K562 (cell line): ENCODE measurements around the gene CXCL5. TPM values are rescaled to one million over a fixed set of nuclear protein-coding genes. Genes with fewer than 3 reads are reported as not detected.
A peak's percentile ranks its signal among the peaks of the same experiment; 100 is the strongest.

Experiments used
- ATAC-seq: fragments of 200-7000 bp; cut with Tn5 transposase; 3 replicates; pipeline ENCODE4 v1.9.1; 2020; ENCODE audit warnings: moderate library complexity
- BruUV-seq: library from RNA; stranded (reverse); fragments of 400-500 nt; replicated peaks from 2 replicates; lab custom pipeline; 2021; lab: Mats Ljungman, UMichigan
- CTCF ChIA-PET: fragments of 300-600 bp; formaldehyde crosslinking; extraction: SDS; loops from one replicate; lab custom pipeline; 2021; ENCODE audit warnings: low intra/inter-chr PET ratio; lab: Yijun Ruan, JAX
- POLR2A ChIA-PET: fragments of 300-600, 350-650 bp; sonication (Branson Sonifier 250); formaldehyde crosslinking; extraction: SDS; loops from one replicate; lab custom pipeline; 2021; ENCODE audit warnings: antibody characterized with exemption, inconsistent platforms; lab: Yijun Ruan, JAX
- DNase-seq, 4 experiments: peaks; one replicate each; pipeline versions ENCODE4 v3.0.0 to v3.0.0-alpha.2; 2011 to 2018; ENCODE audit warnings: low spot score in 3 of 4, mixed read lengths in 3 of 4; ENCODE audit errors: extremely low read depth in 1 of 4
- FAIRE-seq: peaks from 2 replicates; lab custom pipeline; 2011; peaks lifted over from hg19 to GRCh38; lab: Jason Lieb, UNC
- H2AFZ ChIP-seq: 2 replicates; pipeline ENCODE4 v1.6.0; 2011; ENCODE audit warnings: low read depth, low read length, control low read depth, inconsistent platforms
- H3K27ac ChIP-seq: fragments of 200-600 bp; 3 replicates; pipeline ENCODE4 v1.8.0; 2011; ENCODE audit warnings: low read depth, mild to moderate bottlenecking, control low read depth, inconsistent platforms, low read length, moderate library complexity, mixed read lengths; ENCODE audit errors: extremely low read depth
- H3K27me3 ChIP-seq, 2 experiments: fragments of 300-600 bp in 1 of 2; 2 replicates in 1 of 2; 3 replicates in 1 of 2; pipeline versions ENCODE4 v1.6.0 to v1.8.0; 2011; ENCODE audit warnings: inconsistent platforms in 2 of 2, low read length in 2 of 2, mild to moderate bottlenecking in 1 of 2, mixed read lengths in 1 of 2, moderate library complexity in 1 of 2; ENCODE audit not compliant: control insufficient read depth in 2 of 2, insufficient read depth in 2 of 2
- H3K36me3 ChIP-seq: fragments of 300-600 bp; 3 replicates; pipeline ENCODE4 v1.8.0; 2011; ENCODE audit warnings: mild to moderate bottlenecking, low read length, inconsistent platforms; ENCODE audit not compliant: control insufficient read depth, insufficient read depth
- H3K4me1 ChIP-seq, 2 experiments: fragments of 200-600 bp in 1 of 2; replicated peaks in 1 of 2; 2 replicates in 1 of 2; 3 replicates in 1 of 2; pipeline versions ENCODE4 v1.5.1 to v1.8.0; 2011; ENCODE audit warnings: inconsistent platforms in 2 of 2, low read length in 2 of 2, mild to moderate bottlenecking in 1 of 2, mixed read lengths in 1 of 2, moderate library complexity in 1 of 2; ENCODE audit not compliant: control insufficient read depth in 2 of 2, insufficient read depth in 2 of 2
- H3K4me2 ChIP-seq: 2 replicates; pipeline ENCODE4 v1.6.1; 2011; ENCODE audit warnings: low read length, control low read depth, inconsistent platforms, mixed read lengths; ENCODE audit not compliant: insufficient read depth
- H3K4me3 ChIP-seq: fragments of 200-600 bp; sonication (generic), shearing (Covaris generic); 2 replicates; pipeline ENCODE4 v1.5.1; 2016; ENCODE audit warnings: control low read depth, inconsistent platforms
- H3K79me2 ChIP-seq: fragments of 200-600 bp; 3 replicates; pipeline ENCODE4 v1.8.0; 2011; ENCODE audit warnings: low read length, inconsistent platforms; ENCODE audit not compliant: control insufficient read depth, insufficient read depth
- H3K9ac ChIP-seq, 2 experiments: 2 replicates each; pipeline versions ENCODE4 v1.6.0 to v1.6.1; 2011; ENCODE audit warnings: low read depth in 2 of 2, low read length in 2 of 2, control low read depth in 1 of 2, inconsistent platforms in 1 of 2, mild to moderate bottlenecking in 1 of 2, mixed read lengths in 1 of 2; ENCODE audit not compliant: insufficient read depth in 1 of 2
- H3K9me1 ChIP-seq: one replicate; pipeline ENCODE4 v1.6.0; 2011; ENCODE audit warnings: inconsistent platforms, mild to moderate bottlenecking, low read length, moderate library complexity; ENCODE audit not compliant: control insufficient read depth, insufficient read depth
- H3K9me3 ChIP-seq: replicated peaks from 2 replicates; pipeline ENCODE4 v1.5.1; 2011; ENCODE audit warnings: low read depth, low read length, inconsistent platforms; ENCODE audit not compliant: control insufficient read depth, insufficient read depth
- H4K20me1 ChIP-seq: replicated peaks from 2 replicates; pipeline ENCODE4 v1.6.1; 2011; ENCODE audit warnings: low read length, inconsistent platforms, mixed read lengths; ENCODE audit not compliant: control insufficient read depth, insufficient read depth
- DDX20 ChIP-seq: fragments of 450-650 bp; IDR thresholded peaks from 2 replicates; pipeline ENCODE4 v1.6.1; 2016; ENCODE audit warnings: missing genetic modification characterization, low read depth, mild to moderate bottlenecking, missing compliant biosample characterization, moderate library complexity
- GABPA ChIP-seq: fragments of 200-800 bp; sonication (Bioruptor generic); conservative IDR thresholded peaks from 2 replicates; pipeline ENCODE4 v1.6.1; 2016; ENCODE audit warnings: low read depth, missing genetic modification characterization, missing compliant biosample characterization
- HNRNPUL1 ChIP-seq: fragments of 200-400 bp; formaldehyde crosslinking; IDR thresholded peaks from 2 replicates; pipeline ENCODE4 v1.6.1; 2017; ENCODE audit warnings: low read length
- NFIC ChIP-seq: fragments of 450-650 bp; IDR thresholded peaks from 2 replicates; pipeline ENCODE4 v1.6.1; 2017; ENCODE audit warnings: mild to moderate bottlenecking, inconsistent platforms
- SRF ChIP-seq, 2 experiments: fragments of 250-450, 450-650 bp in 1 of 2; sonication (Bioruptor Pico) in 1 of 2; sonication (generic) in 1 of 2; formaldehyde crosslinking; IDR thresholded peaks; 2 replicates each; pipeline versions ENCODE4 v1.5.0 to v1.5.1; 2020 to 2022; ENCODE audit warnings: mild to moderate bottlenecking in 1 of 2, missing genetic modification reagents in 1 of 2
- TGIF2 ChIP-seq: sonication (generic); formaldehyde crosslinking; IDR thresholded peaks from 2 replicates; pipeline ENCODE4 v1.8.1; 2022; ENCODE audit warnings: mild to moderate bottlenecking, missing genetic modification reagents, moderate library complexity
- WGBS: fragments of 100-300 bp; shearing (Covaris generic); methylation state at CpG from one replicate; pipeline ENCODE4 v1.1.6; 2016; ENCODE audit warnings: low coverage, mixed read lengths; ENCODE audit not compliant: insufficient coverage; ENCODE audit errors: missing lambda C conversion rate; 5-methylcytosine and 5-hydroxymethylcytosine counted together
- in situ Hi-C: fragments of 300-500 bp; cut with MboI; formaldehyde crosslinking; loops from 4 replicates; pipeline ENCODE4 v1.15.0; 2018; ENCODE audit warnings: inconsistent platforms, mixed read lengths
- intact Hi-C: fragments of 100-400 bp; cut with micrococcal nuclease; formaldehyde crosslinking; loops from 2 replicates; pipeline ENCODE4 v1.14.2; 2022
- polyA plus RNA-seq, 8 experiments: library from polyadenylated mRNA; depleted of rRNA in 4 of 8; stranded (reverse) in 5 of 8; unstranded in 3 of 8; fragments of >200 nt; fragmentation: Nextera tagmentation in 2 of 8; fragmentation: Illumina TruSeq in 1 of 8; extraction: Ambion mirVana in 2 of 8; extraction: Trizol in 1 of 8; gene quantifications; 2 replicates each; pipeline versions ENCODE4 v1.2.1 to v1.2.3, GENCODE V29; 2011 to 2014; ENCODE audit warnings: inconsistent platforms in 1 of 8, missing spikeins in 1 of 8
- total RNA-seq, 7 experiments: library from RNA; depleted of rRNA in 6 of 7; stranded (reverse); fragments of >200 nt in 6 of 7; fragmentation: Illumina TruSeq in 2 of 7; extraction: Trizol in 2 of 7; gene quantifications; 2 replicates each; pipeline versions ENCODE4 v1.2.1 to v1.2.3, GENCODE V29; 2011 to 2021; ENCODE audit warnings: low replicate concordance in 1 of 7

The CXCL5 gene
- total and polyA plus RNA-seq, 9 of the 15 experiments (the other 6 are each of a cell fraction or from before 2014, with no cell fraction given) = not detected

DNA sequence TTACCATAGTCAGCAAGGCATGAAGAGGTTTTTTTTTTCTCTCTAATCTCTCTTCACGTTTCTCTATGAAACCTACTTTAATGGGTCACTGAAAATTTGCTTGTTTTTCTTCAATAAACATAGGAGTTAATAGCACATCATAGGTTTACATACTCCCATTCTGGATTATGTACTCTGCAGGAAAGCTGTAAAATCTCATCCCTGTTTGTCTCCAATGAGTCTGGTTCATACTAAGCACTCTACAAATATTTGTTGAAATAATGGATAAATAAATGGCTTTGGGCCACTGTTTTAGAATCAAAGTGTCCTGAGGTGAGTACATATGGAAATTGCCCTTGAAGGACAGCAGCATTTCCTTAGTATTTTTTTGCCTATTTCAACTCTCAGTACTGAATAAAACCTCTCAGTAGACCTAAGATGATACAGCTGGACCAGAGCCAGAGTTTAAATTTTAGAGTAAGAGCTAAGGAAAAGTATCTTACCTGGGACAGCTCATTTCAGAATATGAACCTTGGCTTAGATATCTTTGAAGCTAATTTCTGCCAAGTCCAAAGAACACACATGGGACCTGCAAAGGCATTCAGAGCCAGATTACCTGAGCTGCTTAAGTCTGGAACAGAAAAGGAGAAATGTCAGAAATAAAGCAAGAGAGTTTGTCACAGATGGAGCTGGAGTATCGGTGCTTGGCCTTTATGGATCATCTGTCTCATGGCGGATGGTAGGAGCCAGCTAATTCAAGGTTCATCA is 51.1 kb downstream of the CXCL5 start:
- Histone ChIP-seq H3K36me3 (no peaks in the 10 kb centered on the region), H3K4me1 (peaks cover 2 to 7% of the 10 kb centered on the region in 2 experiments; a peak in 4 of 5 replicates), H3K27ac (no peak overlapping the region), H3K4me3 (no peak overlapping the region), H3K9me3 (no peaks in the 10 kb centered on the region), H2AFZ (no peak overlapping the region), H4K20me1 (no peaks in the 10 kb centered on the region), H3K79me2 (no peaks in the 10 kb centered on the region), H3K9me1 (no peaks in the 10 kb centered on the region), H3K9ac (no peak overlapping the region), H3K4me2 (no peak overlapping the region), H3K27me3 (no peaks in the 10 kb centered on the region)
- FAIRE-seq (no peak), DNase-seq (no peak), ATAC-seq (no peak)
- intact Hi-C loops (no loop called here), in situ Hi-C loops (no loop called here)
- no TSS peak for BruUV-seq
- WGBS = 41% methylated on average over 3 of the region's 3 CpGs
- ChIA-PET CTCF (no interaction called here), POLR2A (interaction anchor here (0.5 to 1.7 kb wide), 3 partner anchors 17 to 152 kb away, joined by 3 to 5 read pairs (median 3); partner anchors contain the start of gene CXCL2)
- TF ChIP-seq TGIF2 (CRISPR knock-in tag) = no peak
- no peak for TF ChIP-seq SRF (CRISPR knock-in tag; IDR thresholded peaks at IDR 0.05)
- no peak for TF ChIP-seq DDX20 (tag)
- TF ChIP-seq GABPA (tag) = no peak
- peak; percentile 42; the same call in 1 of the 2 replicates for TF ChIP-seq NFIC
- TF ChIP-seq HNRNPUL1 = no peak
